Measurements from ENCODE around the gene IFNA5.

DNA sequence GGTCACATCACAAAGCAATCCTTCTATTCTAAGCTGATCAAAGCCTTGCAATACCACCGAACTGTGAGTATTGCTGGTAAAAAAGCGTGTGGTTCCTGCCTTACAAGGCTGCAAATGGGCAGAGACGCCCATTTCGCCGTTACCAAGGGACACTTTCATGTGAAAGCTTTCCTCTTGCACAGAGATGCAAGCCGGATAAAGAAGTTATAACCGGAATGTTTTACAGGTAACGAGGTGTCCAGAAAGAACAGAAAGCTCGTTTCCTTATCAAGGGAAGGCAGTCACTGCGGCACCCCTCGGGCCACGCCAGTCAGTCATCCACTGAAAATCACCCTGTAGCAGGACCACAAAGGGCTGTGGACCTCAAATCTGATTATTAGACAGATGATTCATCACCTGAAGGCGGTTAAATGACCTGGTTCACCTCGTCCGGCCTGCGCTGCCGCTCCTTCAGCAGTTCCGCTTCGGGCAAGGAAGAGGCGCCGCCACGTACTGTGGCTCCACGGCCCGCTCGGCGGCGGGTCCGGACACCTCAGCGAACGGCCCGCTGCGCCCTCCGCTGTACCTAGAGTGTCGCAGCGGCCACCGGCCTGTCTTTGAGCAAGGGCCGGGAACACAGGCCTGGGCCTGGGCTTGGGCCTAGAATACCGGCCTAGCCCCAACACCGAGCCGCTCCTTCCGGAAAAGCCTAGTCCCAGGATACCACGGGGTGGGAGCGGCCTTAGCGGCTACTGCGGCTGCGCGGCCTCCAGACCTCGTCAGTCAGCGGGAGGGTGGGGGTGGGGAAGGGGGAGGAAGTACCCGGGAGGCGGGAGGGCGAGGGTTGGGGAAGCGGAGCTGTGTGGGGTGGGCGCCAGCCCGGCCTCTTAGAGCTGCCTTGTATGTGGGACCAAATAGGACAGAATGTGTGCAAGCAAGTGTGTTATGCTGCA is 29.9 kb upstream of the IFNA5 start, which contains the start of gene KLHL9:
- peak; percentile 96 for TF ChIP-seq POLR2AphosphoS5 (IDR thresholded peaks at IDR 0.05)
- TF ChIP-seq TAF1 (IDR thresholded peaks at IDR 0.05; ENCODE audit: low read depth) = no peak
- no peak for TF ChIP-seq RAD21 (conservative IDR thresholded peaks at IDR 0.05)
- TF ChIP-seq, protein P1, sequence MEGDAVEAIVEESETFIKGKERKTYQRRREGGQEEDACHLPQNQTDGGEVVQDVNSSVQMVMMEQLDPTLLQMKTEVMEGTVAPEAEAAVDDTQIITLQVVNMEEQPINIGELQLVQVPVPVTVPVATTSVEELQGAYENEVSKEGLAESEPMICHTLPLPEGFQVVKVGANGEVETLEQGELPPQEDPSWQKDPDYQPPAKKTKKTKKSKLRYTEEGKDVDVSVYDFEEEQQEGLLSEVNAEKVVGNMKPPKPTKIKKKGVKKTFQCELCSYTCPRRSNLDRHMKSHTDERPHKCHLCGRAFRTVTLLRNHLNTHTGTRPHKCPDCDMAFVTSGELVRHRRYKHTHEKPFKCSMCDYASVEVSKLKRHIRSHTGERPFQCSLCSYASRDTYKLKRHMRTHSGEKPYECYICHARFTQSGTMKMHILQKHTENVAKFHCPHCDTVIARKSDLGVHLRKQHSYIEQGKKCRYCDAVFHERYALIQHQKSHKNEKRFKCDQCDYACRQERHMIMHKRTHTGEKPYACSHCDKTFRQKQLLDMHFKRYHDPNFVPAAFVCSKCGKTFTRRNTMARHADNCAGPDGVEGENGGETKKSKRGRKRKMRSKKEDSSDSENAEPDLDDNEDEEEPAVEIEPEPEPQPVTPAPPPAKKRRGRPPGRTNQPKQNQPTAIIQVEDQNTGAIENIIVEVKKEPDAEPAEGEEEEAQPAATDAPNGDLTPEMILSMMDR (IDR thresholded peaks at IDR 0.05; ENCODE audit: poor library complexity, severe bottlenecking) = no peak

Data from neural cell (in vitro differentiated cells).